CD4-positive, alpha-beta T cell treated with Interferon alpha-2 for 1 hour (primary cell): ENCODE data around the gene POTEG.
"Not testable (repeated sequence)": the region's sequence is repeated elsewhere in the genome, so short reads cannot be mapped to it uniquely, and the experiment has no call there.

Source experiments
- DNase-seq, 2 donors: peaks; one replicate each; pipeline ENCODE4 v3.0.0-alpha.2; 2020 to 2022

The POTEG gene

DNA sequence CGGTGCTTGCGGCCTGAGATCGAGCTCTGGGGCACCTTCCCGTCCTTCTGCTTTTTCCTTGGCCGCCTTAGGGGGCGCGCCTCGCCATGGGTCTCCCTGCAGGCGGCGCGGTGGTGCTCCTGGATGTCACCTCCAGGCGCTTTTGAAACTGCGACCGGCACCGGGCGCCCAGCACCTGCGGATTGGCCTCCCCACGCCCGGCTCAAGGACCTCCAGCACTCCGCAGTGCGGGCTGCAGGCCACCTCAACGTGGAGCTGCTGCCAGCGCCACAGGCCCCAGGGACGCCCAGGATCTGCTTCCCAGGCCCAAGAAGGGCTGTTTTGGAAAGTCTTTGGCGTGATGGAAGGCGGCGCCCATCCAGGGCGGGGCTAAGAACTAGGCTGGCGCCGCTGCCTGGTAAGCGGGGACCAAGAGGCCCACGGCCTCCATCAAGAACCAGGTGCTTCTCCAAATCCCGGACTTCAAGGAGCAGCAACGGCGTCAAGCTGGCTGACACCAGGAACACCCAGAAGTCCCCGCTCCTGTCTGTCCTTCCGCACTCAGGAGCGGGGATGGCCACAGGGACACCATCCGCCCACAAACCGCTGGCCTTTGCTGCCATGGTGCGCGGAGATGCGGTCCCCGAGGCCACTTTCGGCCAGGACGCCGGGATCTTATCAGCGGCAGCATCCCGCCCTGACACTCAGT, 61.2 kb downstream of the POTEG start:
- DNase-seq = not testable (repeated sequence)

DNA sequence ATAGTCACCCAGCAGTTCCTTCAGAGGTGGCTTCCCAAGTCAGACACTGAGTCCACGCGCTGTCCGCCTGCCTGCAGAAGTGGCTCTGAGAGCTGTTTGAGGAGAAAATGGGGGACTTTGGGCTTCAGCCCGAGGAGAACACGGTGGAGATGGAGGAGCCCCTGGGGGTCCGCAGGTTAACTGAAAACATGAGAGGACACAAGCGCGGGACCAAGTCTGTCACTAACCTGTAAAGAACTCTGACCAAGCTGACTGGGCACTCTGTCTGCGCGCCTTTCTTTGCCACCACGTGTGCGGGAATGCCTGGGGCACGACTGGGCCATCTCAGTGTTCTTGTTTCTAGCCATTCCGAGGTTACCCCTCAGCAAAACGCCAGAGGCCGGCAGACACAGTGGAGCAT, 62.4 kb downstream of the POTEG start:
- DNase-seq = not testable (repeated sequence)

DNA sequence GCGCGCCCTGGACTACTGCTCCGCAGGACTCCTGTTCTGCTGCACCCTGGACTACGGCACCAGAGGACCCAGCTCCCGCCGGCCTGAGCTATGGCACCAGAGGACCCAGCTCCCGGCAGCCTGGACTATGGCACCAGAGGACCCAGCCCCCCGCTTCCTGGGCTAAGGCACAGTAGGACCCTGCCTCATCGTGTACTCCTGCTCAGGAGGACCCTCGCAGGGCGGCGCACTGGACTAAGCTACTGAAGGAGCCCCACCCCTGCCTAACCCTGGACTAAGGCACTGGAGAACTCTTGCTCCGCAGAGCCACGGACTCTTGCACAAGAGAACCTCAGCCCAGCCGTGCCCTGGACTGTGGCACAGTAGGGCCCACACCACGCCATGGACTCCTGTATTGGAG, 71.3 kb downstream of the POTEG start:
- not testable (repeated sequence) for DNase-seq

DNA sequence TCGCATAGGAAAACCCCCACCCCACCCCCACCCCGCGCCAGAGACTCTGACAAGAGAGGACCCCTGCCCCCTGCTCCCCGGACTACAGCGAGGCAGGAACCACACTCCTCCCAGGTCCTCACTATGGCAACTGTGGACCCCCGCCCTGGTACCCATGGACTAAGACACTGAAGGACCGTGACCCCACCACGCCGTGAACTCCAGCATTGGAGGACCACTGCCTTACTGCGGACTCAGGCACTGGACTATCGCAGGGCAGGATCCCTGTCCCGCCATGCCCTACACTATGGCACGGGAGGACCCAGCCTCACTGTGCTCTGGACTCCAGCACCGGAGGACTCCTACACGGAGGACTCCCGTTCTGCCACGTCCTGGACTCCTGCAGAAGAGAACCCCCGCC, 71.8 kb downstream of the POTEG start:
- DNase-seq = not testable (repeated sequence)

DNA sequence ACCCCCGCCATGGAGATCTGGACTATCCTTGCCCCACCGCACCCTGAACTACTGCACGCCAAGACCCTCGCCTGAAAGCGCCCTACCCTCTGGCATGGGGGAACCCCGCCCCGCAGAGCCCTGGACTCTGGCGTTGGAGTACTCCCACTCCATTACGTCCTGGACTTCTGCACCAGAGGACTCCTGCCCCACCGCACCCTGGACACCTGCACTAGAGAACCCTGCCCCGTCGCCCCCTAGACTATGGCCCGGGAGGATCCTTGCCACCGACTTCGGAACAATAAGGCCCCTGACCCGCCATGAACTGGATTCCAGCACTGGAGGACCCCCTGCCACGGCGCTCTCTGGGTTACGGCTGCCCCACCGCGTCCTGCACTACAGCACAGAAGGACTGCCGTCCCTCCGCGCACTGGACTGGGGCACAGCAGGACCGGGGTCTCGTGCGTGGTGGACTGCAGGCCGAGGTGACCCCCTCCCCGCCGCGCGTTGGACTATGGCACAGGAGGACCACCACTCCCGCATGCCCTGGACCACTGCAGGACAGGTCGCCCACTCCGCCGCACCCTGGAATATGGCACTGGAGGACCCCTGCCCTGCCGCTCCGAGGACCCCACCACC, 72.4 kb downstream of the POTEG start:
- not testable (repeated sequence) for DNase-seq

DNA sequence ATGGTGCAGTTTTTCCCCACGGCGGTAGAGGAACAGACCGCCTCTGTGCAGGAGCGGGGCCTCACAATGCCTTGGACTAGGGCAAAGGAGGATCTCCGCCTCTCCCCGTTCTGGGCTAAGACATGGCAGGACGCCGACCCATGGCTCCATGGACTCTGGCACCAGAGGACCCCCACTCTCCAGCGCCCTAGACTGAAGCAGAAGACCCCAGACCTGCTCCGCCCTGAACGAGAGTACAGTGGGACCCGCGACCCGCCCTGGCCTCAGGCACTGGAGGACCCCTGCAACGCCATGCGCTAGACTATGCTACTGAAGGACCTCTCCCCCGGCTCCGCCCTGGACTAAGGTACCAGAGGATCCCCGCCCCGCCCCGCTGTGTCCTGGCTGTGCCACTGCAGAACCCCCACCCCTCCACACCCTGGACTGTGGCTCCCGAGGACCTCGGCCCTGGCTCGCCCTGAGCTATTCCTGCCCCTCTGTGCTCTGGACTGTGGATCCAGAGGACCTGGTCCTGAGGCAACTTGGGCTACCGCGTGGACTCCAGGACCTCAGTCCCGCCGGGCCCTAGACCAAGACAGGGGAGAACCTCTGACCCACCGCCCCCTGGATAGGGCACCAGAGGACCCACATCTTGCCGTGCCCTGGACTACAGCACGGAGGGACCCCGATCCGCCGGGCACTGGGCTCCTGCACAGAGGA, 73.1 kb downstream of the POTEG start:
- not testable (repeated sequence) for DNase-seq
